NCI-H748 treated with DMSO at 0.1 percent for 48 hours (cell line): ENCODE results near the gene POGK.
"Not testable (repeated sequence)": the region's sequence is repeated elsewhere in the genome, so short reads cannot be mapped to it uniquely, and the experiment has no call there.

Source experiments
- DNase-seq: peaks from one replicate; lab custom pipeline; 2025; lab: John Stamatoyannopoulos, UW

POGK gene, protein sequence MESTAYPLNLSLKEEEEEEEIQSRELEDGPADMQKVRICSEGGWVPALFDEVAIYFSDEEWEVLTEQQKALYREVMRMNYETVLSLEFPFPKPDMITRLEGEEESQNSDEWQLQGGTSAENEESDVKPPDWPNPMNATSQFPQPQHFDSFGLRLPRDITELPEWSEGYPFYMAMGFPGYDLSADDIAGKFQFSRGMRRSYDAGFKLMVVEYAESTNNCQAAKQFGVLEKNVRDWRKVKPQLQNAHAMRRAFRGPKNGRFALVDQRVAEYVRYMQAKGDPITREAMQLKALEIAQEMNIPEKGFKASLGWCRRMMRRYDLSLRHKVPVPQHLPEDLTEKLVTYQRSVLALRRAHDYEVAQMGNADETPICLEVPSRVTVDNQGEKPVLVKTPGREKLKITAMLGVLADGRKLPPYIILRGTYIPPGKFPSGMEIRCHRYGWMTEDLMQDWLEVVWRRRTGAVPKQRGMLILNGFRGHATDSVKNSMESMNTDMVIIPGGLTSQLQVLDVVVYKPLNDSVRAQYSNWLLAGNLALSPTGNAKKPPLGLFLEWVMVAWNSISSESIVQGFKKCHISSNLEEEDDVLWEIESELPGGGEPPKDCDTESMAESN

DNA sequence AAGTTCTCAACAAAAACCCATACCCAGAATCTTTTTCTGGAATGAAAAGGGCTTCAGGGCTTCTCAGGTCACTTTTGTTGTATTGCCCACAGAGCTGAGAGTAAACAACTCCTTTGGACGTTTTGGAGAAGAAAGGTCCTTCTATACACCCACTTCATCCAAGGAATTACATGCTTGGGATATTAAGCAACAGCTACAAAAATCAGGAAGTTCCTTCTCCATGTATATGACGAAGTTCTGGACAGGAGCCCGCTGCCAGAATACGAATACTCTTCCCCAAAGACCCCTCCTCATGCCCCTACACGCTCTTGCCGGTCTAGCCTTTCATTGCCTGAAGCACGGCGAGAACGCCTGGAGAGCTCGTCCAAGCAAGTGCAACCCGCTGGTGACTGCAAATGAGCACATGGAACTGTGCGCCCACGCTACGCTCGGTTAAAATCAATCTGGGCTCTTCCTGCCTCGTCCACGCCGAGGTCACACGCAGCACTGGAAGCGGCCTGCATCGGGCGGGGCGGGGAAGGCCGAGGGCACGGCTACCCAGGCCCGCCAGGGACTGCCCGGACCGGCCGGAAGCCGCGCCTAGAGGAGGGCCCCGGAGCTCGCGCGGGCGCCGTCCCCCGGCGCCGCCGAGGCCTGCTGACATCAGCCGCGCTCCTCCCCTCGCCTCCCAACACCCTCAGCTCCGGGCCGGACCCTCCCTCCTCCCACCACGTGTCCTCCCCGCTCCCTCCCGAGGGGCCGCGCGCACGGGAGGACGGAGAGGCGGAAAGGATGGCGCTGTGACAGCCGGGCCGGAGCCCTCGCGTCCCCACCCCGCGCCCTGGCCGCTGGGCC is at the start of gene POGK:
Gene POGK, plus strand, starts transcription at position 710 of the 834 bp plus-strand sequence. CDS start 1,482 bp downstream, outside the sequence.
- peak; percentile 77 for DNase-seq

DNA sequence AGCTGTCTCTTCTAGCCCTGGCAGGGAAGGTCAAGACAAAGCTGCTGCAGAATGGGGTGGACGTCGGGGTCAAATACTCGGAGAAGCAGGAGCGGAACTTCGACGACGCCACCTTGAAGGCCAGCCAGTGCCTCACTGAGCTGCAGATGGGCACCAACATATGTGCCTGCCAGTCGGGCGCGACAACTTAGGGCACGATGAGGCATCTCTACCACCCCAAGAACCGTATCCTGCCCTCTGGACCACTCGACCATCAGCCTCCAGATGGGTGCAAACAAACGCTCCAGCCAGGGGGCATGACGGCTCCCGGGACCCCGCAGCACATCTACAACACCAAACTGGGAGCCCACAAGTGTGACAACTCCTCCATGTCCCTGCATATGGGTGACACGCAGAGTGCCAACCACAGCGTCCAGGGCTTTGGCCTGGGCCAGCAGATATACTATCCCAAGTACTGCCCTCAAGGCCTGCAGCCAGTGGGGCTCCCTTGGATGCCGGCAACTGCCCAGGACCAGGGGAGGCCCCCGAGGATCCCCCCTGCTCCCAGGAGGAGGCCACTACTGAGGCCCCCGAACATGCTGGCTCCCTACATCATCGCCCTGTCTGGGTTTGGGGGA is 42.5 kb upstream of the POGK start:
- no peak for DNase-seq

DNA sequence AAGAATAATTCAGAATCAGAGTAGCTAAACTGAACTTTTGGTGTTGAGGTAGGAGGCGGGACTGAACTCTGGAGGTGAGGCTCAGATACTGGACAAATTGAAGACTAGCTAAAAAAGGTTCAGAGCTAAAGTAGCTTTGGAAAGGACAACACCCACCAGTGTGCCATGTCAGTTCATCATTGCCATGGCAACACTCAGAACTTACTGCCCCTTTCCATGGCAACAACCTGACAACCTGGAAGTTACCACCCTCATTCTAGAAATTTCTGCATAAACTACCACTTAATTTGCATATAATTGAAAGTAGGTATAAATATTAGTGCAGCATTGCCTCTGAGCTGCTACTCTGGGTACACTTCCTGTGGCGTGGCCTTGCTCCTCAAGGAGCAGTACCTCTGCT is 30.3 kb upstream of the POGK start:
- no peak for DNase-seq

DNA sequence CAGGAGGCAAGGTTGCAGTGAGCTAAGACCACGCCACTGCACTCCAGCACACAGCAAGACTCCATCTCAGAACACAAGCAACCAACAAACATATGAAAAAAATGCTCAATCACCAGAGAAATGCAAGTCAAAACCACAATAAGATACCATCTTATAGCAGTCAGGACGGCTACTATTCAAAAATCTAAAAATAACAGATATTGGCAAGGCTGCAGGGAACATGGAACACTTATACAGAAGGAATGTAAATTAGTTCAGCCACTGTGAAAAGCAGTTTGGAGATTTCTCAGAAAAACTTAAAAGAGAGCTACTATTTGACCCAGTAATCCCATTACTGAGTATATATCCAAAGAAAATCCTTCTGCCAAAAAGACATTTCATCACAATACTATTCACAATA is 27.6 kb upstream of the POGK start:
- no peak for DNase-seq

DNA sequence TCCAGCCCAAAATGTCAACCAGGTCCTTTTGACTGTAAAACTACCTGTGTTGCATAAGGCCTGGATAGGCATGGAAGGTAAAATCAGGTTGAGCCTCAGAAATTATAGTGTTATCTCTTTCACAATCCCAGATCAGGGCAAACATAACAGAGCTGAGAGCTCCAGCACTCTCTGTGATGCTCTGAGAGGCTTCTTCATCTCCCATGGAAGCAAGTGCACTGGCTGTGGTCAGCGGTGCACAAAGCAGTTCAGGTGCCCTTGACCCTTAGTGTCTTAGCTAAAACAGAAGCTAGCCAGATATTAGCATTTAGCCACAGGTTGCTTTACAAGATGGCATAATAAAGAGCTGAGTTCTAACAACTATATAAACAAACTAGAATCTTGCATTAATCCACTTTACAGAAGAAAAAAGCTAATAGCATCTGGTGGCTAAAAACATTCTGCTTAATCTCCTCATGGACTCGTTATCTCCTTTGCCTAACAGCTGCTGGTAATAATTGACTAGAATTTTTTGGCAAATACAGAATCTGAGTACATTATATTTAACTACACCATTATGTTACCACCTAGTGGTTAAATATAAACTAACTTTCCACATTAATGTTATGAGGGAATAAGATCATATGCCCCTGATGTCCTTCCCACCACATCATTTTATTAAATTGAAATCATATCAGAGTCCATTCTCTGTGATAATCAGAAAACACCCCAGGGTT is 25.6 kb upstream of the POGK start:
- no peak for DNase-seq

DNA sequence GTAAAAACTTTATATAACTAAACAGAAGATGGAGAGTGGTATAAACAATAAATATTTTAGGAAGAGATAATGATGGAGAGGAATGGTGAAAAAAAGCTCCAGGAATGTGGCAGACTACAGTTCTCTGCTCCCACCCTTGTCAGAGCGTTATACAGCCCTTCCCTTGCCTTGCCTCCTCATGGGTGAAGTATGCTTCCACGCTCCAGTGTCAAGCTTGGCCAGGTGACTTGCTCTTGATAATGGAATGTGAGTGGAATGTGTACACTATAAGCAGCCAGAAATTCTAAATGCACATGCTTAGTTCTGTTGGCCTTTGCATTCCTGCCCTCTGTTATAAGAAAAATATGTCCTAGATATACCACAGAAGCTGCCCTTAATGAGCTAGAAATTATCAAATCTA is 24.7 kb upstream of the POGK start:
- DNase-seq, result no peak

DNA sequence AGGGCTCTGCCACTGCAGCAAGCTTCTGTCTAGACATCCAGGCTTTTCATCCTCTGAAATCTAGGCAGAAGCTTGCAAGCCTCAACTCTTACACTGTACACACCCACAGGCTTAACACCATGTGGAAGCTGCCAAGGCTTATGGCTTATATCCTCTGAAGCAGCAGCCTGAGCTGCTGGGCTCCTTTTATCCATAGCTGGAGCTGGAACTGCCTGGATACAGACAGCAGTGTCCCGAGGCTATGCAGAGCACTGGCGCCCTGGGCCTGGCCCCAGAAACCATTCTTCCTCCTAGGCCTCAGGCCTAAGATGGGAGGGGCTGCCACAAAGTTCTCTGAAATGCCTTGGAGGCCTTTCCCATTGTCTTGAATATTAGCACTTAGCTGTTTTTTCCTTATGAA is 19.3 kb upstream of the POGK start:
- DNase-seq, result no peak

DNA sequence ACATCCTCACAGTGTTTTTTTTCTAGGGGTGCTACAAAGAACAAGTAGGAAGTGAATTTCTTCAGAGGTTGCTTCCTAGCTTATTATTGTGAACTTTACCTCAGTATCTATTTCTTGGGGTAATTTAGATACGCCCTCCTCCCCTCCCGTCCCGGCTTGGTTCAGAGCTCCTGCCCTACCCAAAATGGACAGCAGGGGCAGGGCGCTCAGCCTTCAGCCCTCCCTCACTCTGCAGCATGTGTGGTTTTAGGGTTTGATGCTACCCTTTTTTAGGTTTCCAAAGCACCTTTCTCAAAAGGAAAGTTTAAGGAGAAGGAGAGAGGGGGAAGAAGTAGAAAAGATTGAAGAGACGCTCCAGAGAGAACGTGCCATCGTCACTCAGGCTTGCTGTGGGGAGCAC is 16.9 kb upstream of the POGK start:
- DNase-seq, result no peak

DNA sequence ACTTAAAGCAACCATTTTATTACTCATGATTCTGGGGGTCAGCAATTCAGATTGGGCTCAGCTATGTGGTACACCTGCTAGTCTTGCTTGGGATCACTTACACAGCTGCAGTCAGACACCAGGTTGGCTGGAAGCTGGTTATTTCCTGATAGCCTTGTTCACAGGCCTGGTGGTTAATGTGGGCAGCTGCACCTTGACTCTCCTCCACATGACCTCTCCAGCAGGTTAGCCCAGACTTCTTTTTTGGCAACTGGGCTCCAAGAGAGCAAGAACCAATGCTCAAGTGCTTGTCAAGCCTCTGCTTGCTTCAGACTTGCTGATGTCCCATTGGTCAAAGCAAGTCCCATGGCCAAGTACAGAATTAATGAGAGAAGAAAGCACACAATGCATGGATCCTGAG is 11.8 kb upstream of the POGK start:
- DNase-seq, result no peak

DNA sequence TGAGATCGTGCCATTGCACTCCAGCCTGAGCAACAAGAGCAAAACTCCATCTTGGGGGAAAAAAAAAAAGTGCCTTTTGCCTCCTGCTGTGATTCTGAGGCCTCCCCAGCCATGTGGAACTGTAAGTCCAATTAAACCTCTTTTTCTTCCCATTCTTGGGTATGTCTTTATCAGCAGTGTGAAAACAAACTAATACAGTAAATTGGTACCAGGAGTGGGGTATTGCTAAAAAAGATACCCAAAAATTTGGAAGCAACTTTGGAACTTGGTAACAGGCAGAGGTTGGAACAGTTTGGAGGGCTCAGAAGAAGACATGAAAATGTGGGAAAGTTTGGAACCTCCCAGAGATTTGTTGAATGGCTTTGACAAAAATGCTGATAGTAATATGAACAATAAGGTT is 9.5 kb upstream of the POGK start:
- not testable (repeated sequence) for DNase-seq

DNA sequence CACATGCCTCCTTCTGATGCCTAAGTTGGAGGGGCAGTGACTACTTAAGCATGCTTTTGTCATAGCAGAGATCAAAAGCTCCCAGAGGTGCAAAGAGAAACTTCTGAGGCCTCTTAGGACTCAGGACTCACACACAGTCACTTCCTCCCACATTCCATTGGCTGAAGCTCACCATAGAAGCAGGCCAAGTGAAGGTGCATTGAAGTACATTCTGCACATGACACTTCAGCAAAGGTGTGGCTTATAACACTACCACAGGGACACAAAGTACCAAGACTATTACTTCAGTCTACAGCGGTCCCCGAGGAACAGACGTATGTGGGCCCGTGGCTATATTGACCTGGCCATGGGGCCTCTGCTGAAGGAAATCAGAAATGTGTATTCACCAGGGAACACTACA is 2.5 kb upstream of the POGK start:
- DNase-seq, result no peak

DNA sequence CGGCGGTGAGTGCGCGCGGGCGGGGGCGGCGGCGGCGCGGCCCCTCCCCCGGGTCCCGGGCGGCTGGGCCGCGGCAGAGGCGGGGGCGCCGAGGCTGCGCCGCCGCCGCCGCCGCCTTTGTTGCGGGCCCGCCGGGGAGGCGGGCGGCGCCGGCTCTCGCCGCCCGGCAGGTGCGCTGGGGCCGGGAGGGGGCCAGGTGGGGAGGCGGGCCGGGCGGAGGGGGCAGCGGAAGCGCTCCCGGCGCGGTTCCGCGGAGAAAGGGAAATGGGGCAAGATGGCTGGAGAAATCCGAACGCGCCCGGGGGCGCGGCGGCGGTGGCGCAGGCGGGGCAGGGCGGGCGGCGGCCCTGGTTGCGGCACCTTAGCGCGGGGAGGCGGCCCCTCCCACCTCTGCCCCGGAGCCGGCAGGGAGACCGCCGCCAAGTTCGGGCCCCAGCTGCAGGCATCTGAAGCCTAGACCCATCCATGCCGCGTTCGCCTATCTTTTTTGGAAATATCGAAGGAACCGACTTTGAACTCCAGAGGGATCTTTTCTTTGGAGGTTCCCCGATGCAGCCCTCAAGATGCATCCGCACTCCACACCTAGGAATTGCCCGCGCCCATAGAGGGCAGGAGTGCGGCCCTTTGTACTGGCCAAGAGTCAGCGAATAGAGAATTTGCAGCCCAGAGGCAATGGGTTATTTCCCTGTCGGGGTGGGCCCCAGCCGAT is 479 bp downstream of the POGK start:
- peak; percentile 36 for DNase-seq

DNA sequence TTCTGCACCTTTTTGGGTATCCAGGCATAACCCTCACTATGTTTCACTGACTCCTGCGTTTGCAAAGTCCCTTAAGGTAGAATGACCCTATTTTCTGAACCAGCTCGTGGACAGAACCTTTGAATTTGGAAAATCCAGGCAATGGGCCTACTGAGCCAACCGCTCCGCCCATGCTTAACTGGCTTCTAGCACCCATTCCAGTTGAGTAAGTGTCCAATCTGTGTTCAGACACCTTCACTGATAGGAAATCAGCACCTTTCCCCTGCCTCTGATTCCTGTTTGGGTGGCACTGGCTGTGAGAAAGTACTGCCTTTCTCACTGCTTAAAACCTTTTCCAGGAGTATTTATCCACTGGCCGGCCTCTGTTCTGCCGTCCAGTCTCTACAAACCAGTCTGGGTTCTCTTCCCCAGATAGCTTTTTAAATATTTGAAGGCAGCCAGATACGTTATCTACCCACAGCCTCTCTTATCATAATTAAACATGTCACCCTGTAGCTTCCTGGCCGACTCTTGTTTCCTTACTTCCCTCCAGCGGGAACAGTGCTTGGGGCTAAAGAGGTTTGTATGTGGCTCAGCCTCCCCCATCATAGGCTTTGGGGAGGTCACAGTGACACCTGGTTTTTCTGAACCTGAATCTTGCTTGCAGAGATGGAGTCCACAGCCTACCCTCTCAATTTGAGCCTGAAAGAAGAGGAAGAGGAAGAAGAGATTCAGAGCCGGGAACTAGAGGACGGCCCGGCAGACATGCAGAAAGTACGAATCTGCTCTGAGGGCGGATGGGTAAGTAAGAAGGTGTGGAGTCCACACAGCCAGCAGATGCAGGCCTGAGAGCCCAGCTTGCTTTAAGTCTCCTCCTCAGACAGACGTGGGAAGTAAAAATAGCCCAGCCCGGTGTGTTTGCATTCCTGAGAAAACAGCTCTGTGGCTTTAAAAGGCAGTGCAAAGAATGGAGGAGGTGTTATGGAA is 1.3 kb downstream of the POGK start:
- no peak for DNase-seq

DNA sequence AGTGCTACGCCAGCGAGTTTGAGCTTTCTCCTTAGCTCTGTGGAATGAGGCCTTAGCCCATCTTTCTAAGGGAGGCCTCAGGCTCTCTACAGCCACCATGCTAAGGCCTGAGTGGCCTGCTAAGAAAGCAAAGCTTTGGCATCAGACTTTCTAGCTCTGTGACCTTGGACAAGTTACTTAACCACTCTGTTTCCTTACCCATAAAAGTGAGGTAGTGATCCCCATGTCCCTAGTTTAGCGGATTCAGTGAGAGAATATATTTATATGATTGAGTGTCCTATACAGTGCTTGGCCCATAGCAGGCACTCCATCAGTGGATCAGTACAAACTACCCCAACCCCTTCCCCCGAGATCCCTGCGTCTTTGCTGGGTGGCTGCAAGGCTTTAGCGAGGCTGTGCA is 4.0 kb downstream of the POGK start:
- DNase-seq, result no peak

DNA sequence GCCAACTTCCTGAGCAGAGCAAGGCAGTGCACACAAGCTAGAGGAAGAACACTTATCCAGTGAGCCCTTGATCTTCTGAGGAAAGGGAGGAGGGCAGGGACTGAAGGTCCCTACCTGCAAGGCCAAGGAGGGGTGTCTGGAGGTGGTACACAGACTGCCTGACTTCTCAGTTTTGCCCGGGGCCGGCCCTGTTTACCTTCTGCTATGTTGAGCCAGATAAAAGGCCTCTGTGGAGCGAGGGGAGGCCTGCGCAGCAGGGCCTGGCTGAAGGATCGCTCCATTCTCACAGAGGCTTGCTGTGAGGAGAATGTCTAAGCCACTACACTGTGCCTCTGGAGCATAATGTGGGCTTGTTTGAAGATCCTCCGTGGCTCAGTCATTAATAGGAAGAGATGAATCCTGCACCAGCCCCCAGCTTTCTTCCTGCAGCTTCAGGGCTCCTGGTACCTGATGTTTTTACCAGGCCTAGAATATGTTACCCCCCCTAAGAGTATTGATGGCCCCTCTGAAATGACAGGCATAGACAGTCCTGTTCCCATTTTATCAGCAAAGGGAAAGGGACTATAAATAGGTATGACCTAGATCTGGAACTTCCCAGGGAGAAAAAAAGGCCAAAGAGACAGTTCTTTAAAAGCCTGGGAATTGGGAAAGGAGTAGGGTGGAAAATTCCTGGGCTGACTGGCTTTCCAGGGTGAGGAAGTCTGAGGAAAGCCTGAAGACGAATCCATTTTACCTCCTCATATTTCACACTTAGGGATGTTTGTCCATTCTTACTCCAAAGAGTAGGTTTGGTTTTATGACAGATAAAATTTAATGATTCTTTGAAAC is 4.7 kb downstream of the POGK start:
- DNase-seq, result no peak

DNA sequence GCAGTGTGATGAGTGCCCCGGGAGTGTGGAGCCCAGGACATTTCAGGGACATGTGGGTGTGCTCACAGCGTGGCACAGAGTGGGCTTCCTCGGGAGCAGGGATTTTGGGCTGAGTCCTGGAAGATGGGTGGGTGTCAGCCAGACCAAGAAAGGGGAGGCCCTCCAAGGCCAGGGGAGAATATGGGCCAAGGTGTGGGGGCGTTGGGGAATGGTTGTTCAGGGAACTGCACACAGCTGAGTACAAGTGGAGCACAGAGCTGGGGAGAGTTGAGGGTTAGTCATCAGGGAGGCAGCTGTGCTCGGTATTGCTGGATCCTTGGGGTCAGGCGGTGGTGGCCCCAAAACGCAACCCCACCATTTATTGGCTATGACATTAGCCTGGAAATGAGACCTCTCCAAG is 5.5 kb downstream of the POGK start:
- DNase-seq, result no peak

DNA sequence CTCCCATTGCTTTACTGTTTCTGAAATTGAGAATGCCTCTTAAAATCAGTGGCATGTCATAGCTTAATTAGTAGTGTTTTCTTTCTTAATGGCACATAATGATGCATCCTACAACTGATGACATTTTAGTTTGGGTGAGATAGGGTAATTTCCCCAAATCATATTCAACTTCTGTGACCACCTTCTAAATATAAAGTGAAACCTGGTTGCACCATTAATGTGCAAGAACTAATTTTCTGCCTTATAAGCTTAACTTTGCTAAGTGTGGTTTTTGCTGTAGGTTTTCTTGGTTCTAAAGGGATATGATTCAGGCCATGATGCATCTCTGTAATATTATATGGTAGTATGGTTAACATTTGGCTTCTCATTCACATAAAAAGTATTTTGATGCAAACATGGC is 8.9 kb downstream of the POGK start:
- DNase-seq, result no peak

DNA sequence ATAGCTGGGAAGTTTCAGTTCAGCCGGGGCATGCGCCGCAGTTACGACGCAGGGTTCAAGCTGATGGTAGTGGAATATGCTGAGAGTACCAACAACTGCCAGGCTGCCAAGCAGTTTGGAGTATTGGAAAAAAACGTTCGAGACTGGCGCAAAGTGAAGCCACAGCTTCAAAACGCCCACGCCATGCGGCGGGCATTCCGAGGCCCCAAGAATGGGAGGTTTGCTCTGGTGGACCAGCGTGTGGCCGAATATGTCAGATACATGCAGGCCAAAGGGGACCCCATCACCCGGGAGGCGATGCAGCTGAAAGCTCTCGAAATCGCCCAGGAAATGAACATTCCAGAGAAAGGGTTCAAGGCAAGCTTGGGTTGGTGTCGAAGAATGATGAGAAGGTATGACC is 9.9 kb downstream of the POGK start:
- no peak for DNase-seq

DNA sequence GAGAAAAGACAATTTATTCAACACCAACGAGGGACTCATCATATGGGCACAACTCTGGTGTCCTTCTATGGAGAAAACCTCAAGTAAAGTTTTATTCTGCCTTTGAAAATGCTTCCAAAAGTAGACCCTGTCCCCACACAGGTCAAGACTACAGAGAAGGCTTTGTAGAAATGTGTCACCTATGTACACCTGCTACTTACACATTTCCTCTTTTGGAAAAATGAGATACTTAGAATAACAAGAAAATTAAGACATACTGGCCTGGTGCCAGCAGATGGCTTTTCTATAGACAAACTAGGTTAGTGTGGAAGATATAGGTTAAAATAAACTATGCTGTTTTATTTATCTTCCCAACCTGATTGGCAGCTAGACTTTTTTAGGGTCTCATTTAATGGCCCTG is 13.6 kb downstream of the POGK start:
- no peak for DNase-seq
